ENCODE results near the gene ATXN10. TPM values are rescaled to one million over a fixed set of nuclear protein-coding genes. Genes with fewer than 3 reads are reported as not detected.

The ATXN10 gene
- total and polyA plus RNA-seq, 2 of the 8 experiments (the other 6 are each of a cell fraction or from before 2014, with no cell fraction given), result 134 to 210 TPM

DNA sequence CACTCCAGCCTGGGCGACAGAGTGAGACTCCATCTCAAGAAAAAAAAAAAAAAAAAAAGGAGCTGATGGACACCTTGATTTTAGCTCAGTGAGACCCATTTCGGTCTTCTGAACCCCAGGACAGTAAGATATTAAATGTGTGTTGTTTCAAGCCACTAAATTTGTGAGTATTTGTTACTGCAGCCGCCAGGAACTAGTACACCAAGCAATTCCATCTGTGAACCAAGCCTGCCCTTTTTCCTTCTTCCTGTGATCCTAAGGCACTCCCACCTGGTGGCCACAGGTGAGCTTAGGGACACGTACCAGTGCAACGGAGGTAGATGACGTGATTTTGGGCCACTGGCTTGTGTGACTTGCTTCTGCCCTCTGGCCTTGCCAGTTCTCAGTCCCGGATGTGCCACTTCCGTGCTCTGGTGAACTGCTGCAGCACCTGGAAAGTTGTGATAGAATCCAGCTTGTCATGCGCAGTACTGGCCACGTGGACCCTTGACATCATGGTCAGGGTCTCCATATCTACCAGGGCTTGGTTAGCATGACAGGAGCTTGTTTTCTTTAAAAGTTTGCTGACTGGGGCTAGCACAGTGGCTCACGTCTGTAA lies 19.6 kb upstream of the ATXN10 start:
- H3K23ac ChIP-seq (ENCODE audit: insufficient read length), result no peak overlapping the region
- H3K79me1 ChIP-seq (ENCODE audit: low read depth, low read length), result no peaks in the 10 kb centered on the region
- no peak overlapping the region for H3K27ac ChIP-seq (ENCODE audit: low read depth, low read length)
- no peak overlapping the region for H2AK5ac ChIP-seq (ENCODE audit: low read depth, low read length)
- no peaks in the 10 kb centered on the region for H4K20me1 ChIP-seq (replicated peaks in 1 of 2; ENCODE audit: control insufficient read depth in 1 of 2, insufficient read depth in 2 of 2, low read length in 2 of 2)
- no peak overlapping the region for H2BK20ac ChIP-seq (ENCODE audit: low read length)
- H2AFZ ChIP-seq (ENCODE audit: low read length), result no peak overlapping the region
- H2BK5ac ChIP-seq (ENCODE audit: low read depth, low read length), result no peak overlapping the region
- no peak overlapping the region for H3K14ac ChIP-seq (ENCODE audit: insufficient read length)
- no peaks in the 10 kb centered on the region for H3K23me2 ChIP-seq (ENCODE audit: low read depth, low read length)
- CTCF ChIA-PET (ENCODE audit: partially characterized antibody), result interaction anchor here (1.1 to 1.6 kb wide), 3 partner anchors 13 to 79 kb away, joined by 3 read pairs; no protein-coding TSS in a partner anchor
- no peak overlapping the region for H3K56ac ChIP-seq (replicated peaks; ENCODE audit: insufficient read length, low read depth, low read length)
- no peaks in the 10 kb centered on the region for H3K9me3 ChIP-seq (ENCODE audit: insufficient read depth in 2 of 2, low read depth in 1 of 2, low read length in 1 of 2)
- no peaks in the 10 kb centered on the region for H3K36me3 ChIP-seq (ENCODE audit: control insufficient read depth in 2 of 4, insufficient read depth in 4 of 4, low read length in 3 of 4)
- no peak overlapping the region for H2BK120ac ChIP-seq (replicated peaks; ENCODE audit: low read depth, low read length)
- H3K9ac ChIP-seq (replicated peaks in 1 of 4; ENCODE audit: extremely low read depth in 1 of 4, low read depth in 3 of 4, low read length in 3 of 4), result no peak overlapping the region
- H2BK12ac ChIP-seq (ENCODE audit: low read depth, low read length), result no peak overlapping the region
- no peak overlapping the region for H4K91ac ChIP-seq (replicated peaks; ENCODE audit: insufficient read length, low read length)
- POLR2A ChIA-PET (ENCODE audit: partially characterized antibody), result interaction anchor here (1.2 kb wide), 1 partner anchor 20 kb away, joined by 3 read pairs; the partner anchor contains the start of gene ATXN10
- WGBS, 2 experiments (ENCODE audit: extremely low coverage in 1 of 2, insufficient coverage in 1 of 2, insufficient read length in 1 of 2, insufficient replicate concordance in 2 of 2, low coverage in 1 of 2, low lambda C conversion rate in 2 of 2, missing lambda C conversion rate in 1 of 2), result 90% methylated on average over 10 of the region's 11 CpGs; no CpG with 5 or more reads in 1 of the 2 experiments
- no peak overlapping the region for H4K5ac ChIP-seq (ENCODE audit: insufficient read length, low read depth, low read length)
- TF ChIP-seq, protein P1, sequence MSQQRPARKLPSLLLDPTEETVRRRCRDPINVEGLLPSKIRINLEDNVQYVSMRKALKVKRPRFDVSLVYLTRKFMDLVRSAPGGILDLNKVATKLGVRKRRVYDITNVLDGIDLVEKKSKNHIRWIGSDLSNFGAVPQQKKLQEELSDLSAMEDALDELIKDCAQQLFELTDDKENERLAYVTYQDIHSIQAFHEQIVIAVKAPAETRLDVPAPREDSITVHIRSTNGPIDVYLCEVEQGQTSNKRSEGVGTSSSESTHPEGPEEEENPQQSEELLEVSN (IDR thresholded peaks at IDR 0.05), result no peak
- TF ChIP-seq CEBPB (IDR thresholded peaks at IDR 0.05; ENCODE audit: low read depth, low read length), result no peak
- no peak for TF ChIP-seq YY1 (IDR thresholded peaks at IDR 0.05; ENCODE audit: low read depth, low read length)
- no peak for TF ChIP-seq EZH2 (IDR thresholded peaks at IDR 0.05; ENCODE audit: low read depth, low read length, severe bottlenecking)
- no peak for TF ChIP-seq NRF1 (IDR thresholded peaks at IDR 0.05; ENCODE audit: low read depth, low read length)
- H3K27me3 ChIP-seq (replicated peaks in 1 of 4; ENCODE audit: control insufficient read depth in 3 of 4, extremely low read depth in 1 of 4, insufficient read depth in 3 of 4, low read length in 3 of 4), result peaks cover 0 to 2% (median under 1%) of the 10 kb centered on the region in 4 experiments; a peak in 1 of 7 replicates
- H3K18ac ChIP-seq (ENCODE audit: extremely low read depth, low read length), result no peak overlapping the region
- DNase-seq (ENCODE audit: low read depth in 1 of 2, low spot score in 2 of 2) (no peak), FAIRE-seq (no peak)
- no peak overlapping the region for H4K8ac ChIP-seq (ENCODE audit: extremely low read depth, insufficient read depth, low read length)
- H2BK15ac ChIP-seq (ENCODE audit: low read length), result no peak overlapping the region
- H3K4me3 ChIP-seq (ENCODE audit: extremely low read depth in 1 of 4, insufficient read depth in 2 of 4, low read depth in 3 of 4, low read length in 4 of 4), result no peak overlapping the region
- no peak overlapping the region for H3K4me2 ChIP-seq (ENCODE audit: insufficient read depth in 1 of 2, low read depth in 2 of 2, low read length in 2 of 2)
- H3K79me2 ChIP-seq (ENCODE audit: control insufficient read depth in 1 of 2, insufficient read depth in 2 of 2, low read length in 2 of 2), result no peaks in the 10 kb centered on the region
- H3K4me1 ChIP-seq (replicated peaks in 1 of 4; ENCODE audit: control insufficient read depth in 3 of 4, insufficient read depth in 4 of 4, low read length in 3 of 4), result no peaks in the 10 kb centered on the region
- H3K4ac ChIP-seq (replicated peaks; ENCODE audit: insufficient read length, low read depth, low read length), result no peak overlapping the region

All from H1 (cell line).